GM19438 (cell line): ENCODE results near the gene FAM149B1.

Experiments
- ATAC-seq: cut with Tn5 transposase; IDR thresholded peaks from one replicate; pipeline ENCODE4 v1.9.1; 2021; ENCODE audit warnings: low read depth; ENCODE audit not compliant: unreplicated experiment

The FAM149B1 gene

DNA sequence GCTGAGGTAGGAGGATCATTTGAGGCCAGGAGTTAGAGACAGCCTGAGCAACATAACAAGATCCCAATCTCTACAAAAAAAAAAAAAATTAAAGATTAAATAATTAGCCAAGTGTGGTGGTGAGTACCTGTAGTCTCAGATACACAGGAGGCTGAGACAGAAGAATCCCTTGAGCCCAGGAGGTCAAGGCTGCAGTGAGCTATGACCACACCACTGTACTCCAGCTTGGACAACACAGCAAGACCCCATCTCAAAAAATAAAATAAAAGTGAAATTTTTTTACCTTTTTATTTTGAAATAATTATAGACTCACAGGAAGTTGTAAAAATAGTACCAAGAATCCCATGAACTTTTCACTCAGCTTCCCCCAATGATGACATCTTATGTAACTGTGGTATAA lies 4.9 kb downstream of the FAM149B1 start:
- no peak for ATAC-seq

- no peak for ATAC-seq
Measured at GRCh38 chr10:73174148-73174925, 6.4 kb downstream of the FAM149B1 start.

GRCh38 chr10:73182568-73182967 lies 14.6 kb downstream of the FAM149B1 start:
- ATAC-seq: no peak

- ATAC-seq: no peak
Measured at GRCh38 chr10:73183667-73184281, 15.9 kb downstream of the FAM149B1 start.

- no peak for ATAC-seq
Measured at GRCh38 chr10:73186266-73186665, 18.3 kb downstream of the FAM149B1 start.

GRCh38 chr10:73190188-73190587 lies 22.3 kb downstream of the FAM149B1 start:
- no peak for ATAC-seq

DNA sequence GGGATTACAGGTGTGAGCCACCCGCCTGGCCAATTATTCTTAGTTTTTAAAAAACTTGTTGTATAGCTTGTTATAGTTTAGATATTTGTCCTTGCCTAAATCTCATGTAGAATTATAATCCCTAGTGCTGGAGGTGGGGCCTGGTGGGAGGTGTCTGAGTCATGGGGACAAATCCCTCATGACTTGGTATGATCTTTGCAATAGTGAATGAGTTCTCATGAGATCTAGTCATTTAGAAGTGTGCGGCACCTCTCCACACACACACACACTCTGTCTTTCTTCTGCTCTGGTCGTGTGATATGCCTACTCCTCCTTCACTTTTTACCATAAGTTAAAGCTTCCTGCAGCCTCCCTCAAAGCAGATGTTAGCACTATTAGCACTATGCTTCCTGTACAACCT lies 37.2 kb downstream of the FAM149B1 start:
- ATAC-seq: no peak

DNA sequence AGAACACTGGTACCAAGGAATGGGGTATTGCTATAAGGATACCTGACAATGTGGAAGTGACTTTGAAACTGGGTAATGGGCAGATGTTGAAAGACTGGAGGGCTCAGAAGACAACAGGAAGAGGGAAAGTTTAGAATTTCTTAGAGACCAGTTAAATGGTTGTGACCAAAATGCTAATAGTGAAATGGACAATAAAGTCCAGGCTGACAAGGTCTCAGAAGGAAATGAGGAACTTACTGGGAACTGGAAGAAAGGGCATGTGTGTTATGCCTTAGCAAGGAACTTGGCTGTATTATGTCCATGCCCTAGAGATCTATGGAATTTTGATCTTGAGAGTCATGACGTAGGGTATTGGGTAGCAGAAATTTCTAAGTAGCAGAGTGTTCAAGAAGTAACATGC lies 38.0 kb downstream of the FAM149B1 start:
- ATAC-seq: no peak

GRCh38 chr10:73206385-73206784 lies 38.5 kb downstream of the FAM149B1 start:
- ATAC-seq: no peak

- no peak for ATAC-seq
Measured at GRCh38 chr10:73207883-73208282, 40.0 kb downstream of the FAM149B1 start.

GRCh38 chr10:73209705-73210104 lies 41.8 kb downstream of the FAM149B1 start:
- no peak for ATAC-seq

DNA sequence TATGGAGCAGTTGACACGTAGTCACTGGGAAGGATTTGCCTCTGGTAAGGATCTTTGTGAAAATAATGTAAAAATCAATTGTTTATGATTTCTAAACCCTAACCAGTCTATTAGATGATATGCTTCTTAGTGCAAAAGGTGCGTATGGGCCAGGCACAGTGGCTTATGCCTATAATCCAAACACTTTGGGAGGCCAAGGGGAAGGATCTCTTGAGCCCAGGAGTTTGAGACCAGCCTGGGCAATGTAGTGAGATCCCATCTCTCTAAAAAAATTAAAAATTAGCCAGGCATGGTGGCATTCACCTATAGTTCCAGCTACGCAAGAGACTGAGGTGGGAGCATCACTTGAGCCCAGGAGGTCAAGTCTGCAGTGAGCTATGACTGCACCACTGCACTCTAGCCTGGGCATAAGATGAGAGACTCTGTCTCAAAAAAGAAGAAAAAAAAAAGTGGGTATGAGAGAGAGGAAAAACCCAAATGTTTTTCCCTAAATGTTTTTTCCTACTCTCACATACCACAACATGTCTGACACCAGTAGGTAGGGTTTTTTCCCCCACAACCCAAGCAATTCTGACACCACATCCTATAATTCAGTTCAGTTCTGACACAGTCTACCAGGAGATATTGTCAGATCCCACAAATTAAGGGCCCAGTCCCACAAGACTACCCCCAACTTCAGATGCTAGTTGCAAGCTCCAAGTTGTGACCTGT lies 42.6 kb downstream of the FAM149B1 start:
- no peak for ATAC-seq

- ATAC-seq: no peak
Measured at GRCh38 chr10:73211106-73211811, 43.3 kb downstream of the FAM149B1 start.

DNA sequence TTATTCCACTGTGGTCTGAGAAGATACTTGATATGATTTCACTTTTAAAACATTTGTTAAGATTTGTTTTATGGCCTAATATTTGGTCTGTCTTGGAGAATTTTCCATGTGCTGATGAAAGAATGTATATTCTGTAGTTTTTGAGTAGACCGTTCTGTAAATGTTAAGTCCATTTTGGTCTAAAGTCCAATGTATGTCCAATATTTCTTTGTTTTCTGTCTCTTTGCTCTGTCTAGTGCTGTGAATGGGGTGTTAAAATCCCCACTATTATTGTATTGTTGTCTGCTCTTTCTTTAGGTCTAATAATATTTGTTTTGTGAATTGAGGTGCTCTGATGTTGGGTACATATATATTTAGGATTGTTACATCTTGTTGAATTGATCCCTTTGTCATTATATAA lies 47.8 kb downstream of the FAM149B1 start:
- ATAC-seq: no peak

- no peak for ATAC-seq
Measured at GRCh38 chr10:73217628-73218027, 49.7 kb downstream of the FAM149B1 start.

GRCh38 chr10:73218431-73219191 lies 50.7 kb downstream of the FAM149B1 start:
- ATAC-seq: no peak

DNA sequence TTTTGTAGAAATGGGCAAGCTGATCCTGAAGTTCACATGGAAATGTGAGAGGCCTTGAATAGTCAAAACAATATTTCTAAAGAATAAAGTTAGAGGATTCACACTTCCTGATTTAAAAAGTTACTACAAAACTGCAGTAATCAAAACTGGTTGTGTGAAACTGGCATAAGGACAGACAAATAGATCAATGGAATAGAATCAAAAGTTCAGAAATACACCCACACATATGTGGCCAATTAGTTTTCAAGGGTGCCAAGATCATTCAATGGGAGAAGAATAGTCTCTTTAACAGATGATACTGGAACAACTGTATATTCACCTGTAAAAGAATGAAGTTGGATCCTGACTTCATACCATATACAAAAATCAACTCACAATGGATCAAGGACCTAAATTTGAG lies 51.5 kb downstream of the FAM149B1 start:
- ATAC-seq: no peak

DNA sequence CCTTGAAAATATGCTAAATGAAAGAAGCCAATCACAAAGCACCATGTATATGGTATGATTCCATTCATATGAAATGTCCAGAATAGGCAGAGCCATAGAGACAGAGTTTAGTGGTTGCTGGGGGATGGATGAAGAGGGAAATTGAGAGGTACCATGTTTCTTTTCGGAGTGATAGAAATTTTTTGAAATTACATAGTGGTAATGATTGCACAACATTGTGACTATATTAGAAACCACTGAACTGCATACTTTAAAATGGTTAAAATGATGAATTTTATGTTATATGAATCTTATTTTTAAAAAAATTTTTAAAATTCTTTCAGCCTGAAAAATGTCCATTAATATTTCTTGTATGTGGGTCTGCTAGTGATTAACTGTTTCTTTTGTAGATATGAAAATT lies 53.1 kb downstream of the FAM149B1 start:
- no peak for ATAC-seq

GRCh38 chr10:73225518-73225917 lies 57.6 kb downstream of the FAM149B1 start:
- ATAC-seq: no peak

GRCh38 chr10:73226663-73227062 lies 58.7 kb downstream of the FAM149B1 start:
- no peak for ATAC-seq
